A673 (cell line): ENCODE measurements around the gene DENND4C.

Experiments used
- CTCF ChIP-seq: fragments of 300-800, 200-600 bp; sonication (generic); conservative IDR thresholded peaks from 2 replicates; pipeline ENCODE4 v1.5.1; 2017; ENCODE audit warnings: low read depth, mild to moderate bottlenecking, antibody characterized with exemption, low read length, moderate library complexity, mixed read lengths
- EZH2 ChIP-seq: fragments of 200-600 bp; sonication (generic); IDR thresholded peaks from 2 replicates; pipeline ENCODE4 v1.6.1; 2017; ENCODE audit warnings: borderline replicate concordance, low read depth, mild to moderate bottlenecking, mixed read lengths, antibody characterized with exemption, low read length; ENCODE audit not compliant: poor library complexity, severe bottlenecking

- TF ChIP-seq CTCF (no peak), EZH2 (no peak)
Measured at GRCh38 chr9:19378164-19378563, 147.7 kb downstream of the DENND4C start.
